TTC549 (cell line): ENCODE data around the gene TGFBR3.
"Not testable (repeated sequence)": the region's sequence is repeated elsewhere in the genome, so short reads cannot be mapped to it uniquely, and the experiment has no call there.

Experiments used
- FAIRE-seq: peaks from 2 replicates; lab custom pipeline; 2012; peaks lifted over from hg19 to GRCh38; lab: Jason Lieb, UNC

Gene TGFBR3

GRCh38 chr1:91682882-91683597, 202.9 kb downstream of the TGFBR3 start:
- no peak for FAIRE-seq

GRCh38 chr1:91680556-91681155, 205.3 kb downstream of the TGFBR3 start:
- no peak for FAIRE-seq

- no peak for FAIRE-seq
Measured at GRCh38 chr1:91679446-91679845, 206.5 kb downstream of the TGFBR3 start.

- FAIRE-seq = no peak
Measured at GRCh38 chr1:91676030-91676429, 209.9 kb downstream of the TGFBR3 start.

- no peak for FAIRE-seq
Measured at GRCh38 chr1:91674107-91674506, 211.8 kb downstream of the TGFBR3 start.

- no peak for FAIRE-seq
Measured at GRCh38 chr1:91673613-91674012, 212.3 kb downstream of the TGFBR3 start.

- FAIRE-seq = no peak
Measured at GRCh38 chr1:91672601-91673161, 213.3 kb downstream of the TGFBR3 start.

- FAIRE-seq = no peak
Measured at GRCh38 chr1:91670781-91671180, 215.2 kb downstream of the TGFBR3 start.

GRCh38 chr1:91669584-91670350, 216.2 kb downstream of the TGFBR3 start:
- FAIRE-seq = no peak

- FAIRE-seq = not testable (repeated sequence)
Measured at GRCh38 chr1:91666651-91667050, 219.3 kb downstream of the TGFBR3 start.

- no peak for FAIRE-seq
Measured at GRCh38 chr1:91661121-91661520, 224.8 kb downstream of the TGFBR3 start.

- FAIRE-seq = no peak
Measured at GRCh38 chr1:91660708-91661107, 225.2 kb downstream of the TGFBR3 start.

GRCh38 chr1:91655912-91656449, 230.0 kb downstream of the TGFBR3 start:
- FAIRE-seq = no peak

- FAIRE-seq = no peak
Measured at GRCh38 chr1:91653183-91653582, 232.8 kb downstream of the TGFBR3 start.

GRCh38 chr1:91651661-91652071, 234.3 kb downstream of the TGFBR3 start:
- no peak for FAIRE-seq

- FAIRE-seq = no peak
Measured at GRCh38 chr1:91651243-91651642, 234.7 kb downstream of the TGFBR3 start.

- no peak for FAIRE-seq
Measured at GRCh38 chr1:91650764-91651163, 235.2 kb downstream of the TGFBR3 start.

- no peak for FAIRE-seq
Measured at GRCh38 chr1:91647061-91647460, 238.9 kb downstream of the TGFBR3 start.

GRCh38 chr1:91645031-91645430, 240.9 kb downstream of the TGFBR3 start:
- no peak for FAIRE-seq

GRCh38 chr1:91643431-91643830, 242.5 kb downstream of the TGFBR3 start:
- FAIRE-seq = no peak

GRCh38 chr1:91640877-91641526, 244.9 kb downstream of the TGFBR3 start:
- FAIRE-seq = no peak

GRCh38 chr1:91637539-91637994, 248.4 kb downstream of the TGFBR3 start:
- FAIRE-seq = no peak
